ENCODE data around the gene HOXC6.

Gene HOXC6

DNA sequence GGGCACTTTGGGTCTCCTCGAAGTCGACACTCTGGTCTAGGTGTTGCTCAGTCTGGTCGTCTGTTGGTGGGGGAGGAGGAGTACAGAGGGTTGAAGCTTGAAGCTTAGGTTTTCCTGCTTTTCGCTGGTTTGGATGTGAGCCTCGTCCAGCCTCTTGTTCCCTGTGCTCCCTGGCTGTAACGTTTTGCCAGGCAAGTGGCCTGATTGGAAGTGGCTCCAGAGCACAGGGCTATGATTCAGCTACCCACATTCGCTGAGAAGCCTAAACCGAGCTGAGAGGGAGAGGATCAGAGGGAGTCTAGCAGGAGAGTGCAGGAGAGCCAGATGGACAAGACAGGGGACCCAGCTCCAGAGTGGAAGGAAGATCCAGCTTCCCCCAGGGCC is 37.2 kb upstream of the HOXC6 start:
- Histone ChIP-seq H3K27ac (ENCODE audit: poor library complexity, severe bottlenecking) (no peak overlapping the region), H3K4me1 (ENCODE audit: insufficient read depth, poor library complexity, severe bottlenecking) (peaks cover 6% of the 10 kb centered on the region), H3K36me3 (ENCODE audit: low read depth) (no peaks in the 10 kb centered on the region), H3K4me3 (ENCODE audit: severe bottlenecking) (no peak overlapping the region), H3K27me3 (ENCODE audit: insufficient read depth, poor library complexity, severe bottlenecking) (peaks cover 100% of the 10 kb centered on the region), H3K9me3 (ENCODE audit: severe bottlenecking) (no peaks in the 10 kb centered on the region)
- no peak for DNase-seq (ENCODE audit: low spot score)
- TF ChIP-seq, protein P1, sequence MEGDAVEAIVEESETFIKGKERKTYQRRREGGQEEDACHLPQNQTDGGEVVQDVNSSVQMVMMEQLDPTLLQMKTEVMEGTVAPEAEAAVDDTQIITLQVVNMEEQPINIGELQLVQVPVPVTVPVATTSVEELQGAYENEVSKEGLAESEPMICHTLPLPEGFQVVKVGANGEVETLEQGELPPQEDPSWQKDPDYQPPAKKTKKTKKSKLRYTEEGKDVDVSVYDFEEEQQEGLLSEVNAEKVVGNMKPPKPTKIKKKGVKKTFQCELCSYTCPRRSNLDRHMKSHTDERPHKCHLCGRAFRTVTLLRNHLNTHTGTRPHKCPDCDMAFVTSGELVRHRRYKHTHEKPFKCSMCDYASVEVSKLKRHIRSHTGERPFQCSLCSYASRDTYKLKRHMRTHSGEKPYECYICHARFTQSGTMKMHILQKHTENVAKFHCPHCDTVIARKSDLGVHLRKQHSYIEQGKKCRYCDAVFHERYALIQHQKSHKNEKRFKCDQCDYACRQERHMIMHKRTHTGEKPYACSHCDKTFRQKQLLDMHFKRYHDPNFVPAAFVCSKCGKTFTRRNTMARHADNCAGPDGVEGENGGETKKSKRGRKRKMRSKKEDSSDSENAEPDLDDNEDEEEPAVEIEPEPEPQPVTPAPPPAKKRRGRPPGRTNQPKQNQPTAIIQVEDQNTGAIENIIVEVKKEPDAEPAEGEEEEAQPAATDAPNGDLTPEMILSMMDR (IDR thresholded peaks at IDR 0.05; ENCODE audit: poor library complexity, severe bottlenecking) = no peak
- 0 out of 3 replicates have a peak, but pooled peaks have one; percentile 13 for ATAC-seq (ENCODE audit: low read depth)

DNA sequence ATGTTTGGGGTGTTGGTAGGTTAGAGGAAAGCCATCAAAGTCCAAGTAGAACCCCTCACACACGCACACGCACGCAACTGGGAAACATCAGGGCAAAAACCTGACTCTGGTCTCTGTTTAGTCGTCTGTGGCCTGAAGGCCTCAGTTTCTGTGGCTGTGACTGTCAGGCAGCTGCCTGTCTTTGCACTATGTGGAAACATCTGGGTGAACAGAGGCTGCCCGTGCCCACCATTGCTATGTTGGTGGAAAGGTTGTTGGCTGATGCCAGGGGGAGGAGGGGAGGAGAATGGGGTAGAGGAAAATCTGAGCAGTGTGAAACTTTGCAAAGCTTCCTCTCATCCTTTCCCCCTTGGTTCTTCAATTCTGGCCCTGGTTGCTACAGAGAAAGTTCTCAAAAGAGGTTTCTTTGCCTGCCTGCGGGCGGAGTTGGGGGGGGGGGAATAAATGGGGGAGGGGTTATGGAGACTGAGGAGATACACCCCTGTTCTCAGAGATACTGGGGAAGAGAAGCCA is 35.8 kb upstream of the HOXC6 start:
- Histone ChIP-seq H3K4me1 (ENCODE audit: insufficient read depth, poor library complexity, severe bottlenecking) (peaks cover 6% of the 10 kb centered on the region), H3K27me3 (ENCODE audit: insufficient read depth, poor library complexity, severe bottlenecking) (peaks cover 100% of the 10 kb centered on the region), H3K9me3 (ENCODE audit: severe bottlenecking) (no peaks in the 10 kb centered on the region), H3K27ac (ENCODE audit: poor library complexity, severe bottlenecking) (no peak overlapping the region), H3K4me3 (ENCODE audit: severe bottlenecking) (no peak overlapping the region), H3K36me3 (ENCODE audit: low read depth) (no peaks in the 10 kb centered on the region)
- ATAC-seq (ENCODE audit: low read depth) = no peak
- TF ChIP-seq, protein P1 (IDR thresholded peaks at IDR 0.05; ENCODE audit: poor library complexity, severe bottlenecking) = no peak
- no peak for DNase-seq (ENCODE audit: low spot score)

DNA sequence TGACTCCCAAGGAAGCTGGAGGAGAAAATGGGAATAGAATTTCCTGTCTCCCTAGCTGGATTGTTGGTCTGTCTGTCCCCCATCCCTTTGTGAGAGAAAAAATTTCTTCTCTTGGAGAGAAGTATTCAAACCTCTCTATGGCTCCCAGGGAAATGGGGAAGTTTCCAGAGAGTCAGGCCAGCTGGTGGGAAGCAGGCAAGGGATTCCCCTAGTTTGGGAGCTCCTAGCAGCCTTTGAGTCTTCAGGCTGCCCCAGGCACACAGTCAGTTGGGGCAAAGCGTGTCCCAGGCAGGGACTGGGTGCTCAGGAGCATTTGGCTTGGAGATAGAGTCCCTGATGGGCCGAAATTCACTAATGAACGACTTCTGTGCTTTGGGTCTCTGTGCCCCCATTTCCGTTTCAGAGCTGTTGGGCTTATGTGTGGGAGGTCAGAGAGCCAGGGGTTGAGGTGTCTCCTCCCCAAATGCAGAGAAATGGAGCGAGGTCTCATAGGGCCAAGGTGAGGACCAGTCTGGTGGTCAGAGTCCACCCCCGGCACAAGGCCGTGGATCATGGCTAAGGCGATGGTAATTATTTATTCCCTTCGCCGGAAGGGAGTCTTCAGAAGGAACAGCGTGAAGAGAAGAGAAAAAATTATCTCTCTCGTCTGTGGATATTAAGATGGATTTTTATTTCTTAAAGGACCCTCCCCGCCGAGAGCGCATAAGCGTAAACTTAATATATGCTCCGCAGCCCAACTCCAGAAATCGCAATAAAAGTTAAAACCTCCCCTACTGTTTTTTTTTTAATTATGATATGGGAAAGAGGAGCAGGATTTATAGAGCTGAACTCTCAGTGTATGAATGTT is 34.9 kb upstream of the HOXC6 start:
- ATAC-seq (ENCODE audit: low read depth) (no peak), DNase-seq (ENCODE audit: low spot score) (no peak)
- Histone ChIP-seq H3K4me1 (ENCODE audit: insufficient read depth, poor library complexity, severe bottlenecking) (peaks cover 6% of the 10 kb centered on the region), H3K4me3 (ENCODE audit: severe bottlenecking) (no peak overlapping the region), H3K27ac (ENCODE audit: poor library complexity, severe bottlenecking) (no peak overlapping the region), H3K9me3 (ENCODE audit: severe bottlenecking) (no peaks in the 10 kb centered on the region), H3K27me3 (ENCODE audit: insufficient read depth, poor library complexity, severe bottlenecking) (peaks cover 100% of the 10 kb centered on the region), H3K36me3 (ENCODE audit: low read depth) (no peaks in the 10 kb centered on the region)
- TF ChIP-seq, protein P1 (IDR thresholded peaks at IDR 0.05; ENCODE audit: poor library complexity, severe bottlenecking) = no peak

DNA sequence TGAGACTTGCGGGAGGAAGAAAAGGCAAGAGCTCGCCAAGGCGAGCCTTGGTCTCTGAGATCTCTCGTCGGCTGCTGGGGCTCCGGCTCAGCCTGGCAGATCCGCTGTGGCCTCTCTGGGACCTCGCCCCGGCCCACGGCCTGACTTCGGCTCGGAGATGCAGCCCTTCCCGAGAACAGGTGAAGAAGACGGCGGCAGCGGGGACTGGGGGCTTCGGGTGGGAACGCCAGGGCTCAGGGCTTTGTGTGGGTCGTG is 34.3 kb upstream of the HOXC6 start:
- Histone ChIP-seq H3K27me3 (ENCODE audit: insufficient read depth, poor library complexity, severe bottlenecking) (peaks cover 100% of the 10 kb centered on the region), H3K4me3 (ENCODE audit: severe bottlenecking) (no peak overlapping the region), H3K36me3 (ENCODE audit: low read depth) (no peaks in the 10 kb centered on the region), H3K9me3 (ENCODE audit: severe bottlenecking) (no peaks in the 10 kb centered on the region), H3K4me1 (ENCODE audit: insufficient read depth, poor library complexity, severe bottlenecking) (peaks cover 6% of the 10 kb centered on the region), H3K27ac (ENCODE audit: poor library complexity, severe bottlenecking) (no peak overlapping the region)
- ATAC-seq (ENCODE audit: low read depth) (no peak), DNase-seq (ENCODE audit: low spot score) (no peak)
- TF ChIP-seq, protein P1 (IDR thresholded peaks at IDR 0.05; ENCODE audit: poor library complexity, severe bottlenecking) = no peak
